ENCODE data around the gene DPM3.

GRCh38 chr1:155124503-155125463 lies 15.5 kb downstream of the DPM3 start:
- TF ChIP-seq CTCF (IDR thresholded peaks at IDR 0.05), result no peak
- TF ChIP-seq POLR2AphosphoS5 (IDR thresholded peaks at IDR 0.05; ENCODE audit: low read depth, low read length), result no peak
- TF ChIP-seq RFX5 (IDR thresholded peaks at IDR 0.05; ENCODE audit: low read length), result no peak
- no peak for TF ChIP-seq TAF1 (IDR thresholded peaks at IDR 0.05; ENCODE audit: borderline replicate concordance, low read depth, low read length)
- no peak for TF ChIP-seq FOXM1 (IDR thresholded peaks at IDR 0.05; ENCODE audit: low read depth)
- no peak for TF ChIP-seq EP300 (IDR thresholded peaks at IDR 0.05; ENCODE audit: borderline replicate concordance in 1 of 2, low read depth in 1 of 2, low read length in 1 of 2)
- no peak for TF ChIP-seq FOXJ3 (CRISPR knock-in tag; IDR thresholded peaks at IDR 0.05)
- TF ChIP-seq MXI1 (IDR thresholded peaks at IDR 0.05; ENCODE audit: low read depth, low read length), result no peak
- TF ChIP-seq NFIC (IDR thresholded peaks at IDR 0.05; ENCODE audit: borderline replicate concordance), result no peak
- TF ChIP-seq RAD21 (IDR thresholded peaks at IDR 0.05; ENCODE audit: low read length), result no peak

Measured in SK-N-SH (cell line).